ENCODE data around the gene IGFBP7. TPM values are rescaled to one million over a fixed set of nuclear protein-coding genes. Genes with fewer than 3 reads are reported as not detected.

IGFBP7 gene
- total and polyA plus RNA-seq, 2 experiments from 2014 or later: 68.9 to 87.2 TPM

- no peak overlapping the region for H3K4me3 ChIP-seq
These were observed 21.9 kb upstream of the IGFBP7 start for GRCh38 chr4:57131849-57132742.

DNA sequence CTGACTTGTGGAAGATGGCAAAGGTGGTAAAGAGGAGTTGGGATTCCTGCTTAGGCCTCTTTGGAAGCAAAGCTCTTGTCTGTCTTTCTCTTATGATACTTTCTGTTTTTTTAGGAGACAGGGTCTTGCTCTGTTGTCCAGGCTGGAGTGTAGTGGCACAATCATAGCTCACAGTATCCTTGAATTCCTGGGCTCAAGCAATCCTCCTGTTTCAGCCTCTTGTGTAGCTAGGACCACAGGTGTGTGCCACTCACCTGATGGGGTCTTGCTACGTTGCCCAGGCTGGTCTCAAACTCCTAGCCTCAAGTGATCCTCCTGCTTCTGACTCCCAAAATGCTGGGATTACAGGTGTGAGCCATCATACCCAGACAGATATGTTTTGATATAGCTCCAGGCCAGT is 19.3 kb upstream of the IGFBP7 start:
- H3K27ac ChIP-seq: no peak overlapping the region
- DNase-seq (ENCODE audit: low read depth in 1 of 2, low spot score in 1 of 2): no peak
- no peaks in the 10 kb centered on the region for H3K36me3 ChIP-seq
- no peak for TF ChIP-seq CTCF (IDR thresholded peaks at IDR 0.05; ENCODE audit: low read depth, low read length)
- H3K27me3 ChIP-seq: no peaks in the 10 kb centered on the region
- no peaks in the 10 kb centered on the region for H3K4me1 ChIP-seq (ENCODE audit: low read depth)
- no peak overlapping the region for H3K4me3 ChIP-seq
- H3K9me3 ChIP-seq (ENCODE audit: low read depth): no peaks in the 10 kb centered on the region

More at GRCh38 chr4:57131849-57132742, 21.9 kb upstream of the IGFBP7 start:
- Histone ChIP-seq H3K4me1 (ENCODE audit: low read depth) (no peaks in the 10 kb centered on the region), H3K27me3 (no peaks in the 10 kb centered on the region), H3K36me3 (no peaks in the 10 kb centered on the region), H3K9me3 (ENCODE audit: low read depth) (no peaks in the 10 kb centered on the region), H3K27ac (no peak overlapping the region)
- DNase-seq (ENCODE audit: low read depth in 1 of 2, low spot score in 1 of 2): peak; percentile 11 to 14
- TF ChIP-seq CTCF (IDR thresholded peaks at IDR 0.05; ENCODE audit: low read depth, low read length): no peak

DNA sequence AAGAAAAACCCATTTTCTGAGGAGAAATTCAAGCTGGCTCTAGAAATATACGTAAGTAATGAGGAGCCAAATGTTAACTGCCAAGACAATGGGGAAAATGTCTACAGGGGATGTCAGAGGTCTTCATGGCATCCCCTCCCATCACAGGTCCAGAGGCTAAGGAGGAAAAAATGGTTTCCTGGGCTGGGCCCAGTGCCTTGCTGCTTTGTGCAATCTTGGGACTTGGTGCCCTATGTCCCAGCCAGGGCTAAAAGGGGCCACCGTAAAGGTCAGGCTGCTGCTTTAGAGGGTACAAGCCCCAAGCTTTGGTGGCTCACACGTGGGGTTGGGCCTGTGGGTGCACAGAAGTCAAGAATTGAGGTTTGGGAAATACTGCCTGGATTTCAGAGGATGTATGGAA is 17.2 kb upstream of the IGFBP7 start:
- Histone ChIP-seq H3K27me3 (no peaks in the 10 kb centered on the region), H3K4me3 (no peak overlapping the region), H3K9me3 (ENCODE audit: low read depth) (no peaks in the 10 kb centered on the region), H3K27ac (no peak overlapping the region), H3K36me3 (no peaks in the 10 kb centered on the region), H3K4me1 (ENCODE audit: low read depth) (no peaks in the 10 kb centered on the region)
- TF ChIP-seq CTCF (IDR thresholded peaks at IDR 0.05; ENCODE audit: low read depth, low read length): no peak
- DNase-seq (ENCODE audit: low read depth in 1 of 2, low spot score in 1 of 2): no peak

DNA sequence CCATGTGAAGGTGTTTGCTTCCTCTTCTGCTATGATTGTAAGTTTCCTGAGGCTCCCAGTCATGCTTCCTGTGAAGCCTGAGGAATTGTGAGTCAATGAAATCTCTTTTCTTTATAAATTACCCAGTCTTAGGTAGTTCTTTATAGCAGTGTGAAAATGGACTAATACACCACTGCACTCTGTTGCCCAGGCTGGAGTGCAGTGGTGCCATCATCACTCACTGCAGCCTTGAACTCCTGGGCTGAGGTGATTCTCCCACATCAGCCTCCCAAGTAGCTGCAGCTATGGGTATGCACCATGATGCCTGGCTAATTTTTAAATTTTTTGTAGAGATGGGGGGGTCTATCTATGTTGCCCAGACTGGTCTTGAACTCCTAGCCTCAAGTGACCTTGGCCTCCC is 15.8 kb upstream of the IGFBP7 start:
- H3K36me3 ChIP-seq: no peaks in the 10 kb centered on the region
- no peaks in the 10 kb centered on the region for H3K4me1 ChIP-seq (ENCODE audit: low read depth)
- no peak for TF ChIP-seq CTCF (IDR thresholded peaks at IDR 0.05; ENCODE audit: low read depth, low read length)
- DNase-seq (ENCODE audit: low read depth in 1 of 2, low spot score in 1 of 2): no peak
- no peaks in the 10 kb centered on the region for H3K9me3 ChIP-seq (ENCODE audit: low read depth)
- no peaks in the 10 kb centered on the region for H3K27me3 ChIP-seq
- no peak overlapping the region for H3K27ac ChIP-seq
- no peak overlapping the region for H3K4me3 ChIP-seq

GRCh38 chr4:57124145-57124544 is 14.0 kb upstream of the IGFBP7 start:
- TF ChIP-seq CTCF (IDR thresholded peaks at IDR 0.05; ENCODE audit: low read depth, low read length): no peak
- Histone ChIP-seq H3K27ac (no peak overlapping the region), H3K4me3 (no peak overlapping the region), H3K4me1 (ENCODE audit: low read depth) (no peaks in the 10 kb centered on the region), H3K9me3 (ENCODE audit: low read depth) (no peaks in the 10 kb centered on the region), H3K27me3 (no peaks in the 10 kb centered on the region), H3K36me3 (no peaks in the 10 kb centered on the region)
- peak in 1 of 2 donors; percentile 80 for DNase-seq (ENCODE audit: low read depth in 1 of 2, low spot score in 1 of 2)
